Measurements from ENCODE around the gene CTTNBP2. TPM values are rescaled to one million over a fixed set of nuclear protein-coding genes. Genes with fewer than 3 reads are reported as not detected.

CTTNBP2 gene
- total and polyA plus RNA-seq, 2 of the 4 experiments (the other 2 are of a cell fraction), result 6.6 to 11.3 TPM

DNA sequence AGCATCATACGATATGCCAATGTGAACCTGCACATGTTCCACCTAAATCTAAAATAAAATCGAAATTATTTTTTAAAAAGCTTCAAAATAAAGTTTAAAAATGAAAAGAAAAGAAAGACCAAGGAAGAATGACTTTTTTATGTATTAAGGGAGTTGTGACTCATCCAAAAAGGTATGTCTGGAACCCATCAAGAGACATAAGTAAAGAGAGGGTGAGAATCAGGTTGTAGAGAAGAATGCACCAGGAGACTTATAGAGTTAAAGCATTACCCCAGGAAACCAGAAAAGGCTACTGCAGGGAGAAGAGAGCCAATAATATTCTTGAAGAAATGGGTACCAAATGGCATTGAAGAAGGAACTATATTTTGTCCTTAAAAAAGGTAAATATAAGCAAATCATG is 69.8 kb downstream of the CTTNBP2 start:
- Histone ChIP-seq H3K27me3 (ENCODE audit: control insufficient read depth, insufficient read depth, low read length) (no peaks in the 10 kb centered on the region), H3K18ac (ENCODE audit: low read depth, low read length) (no peak overlapping the region; the same call in 1 of the 2 replicates), H2AK5ac (ENCODE audit: low read depth, low read length) (peak overlapping the region; percentile 59; the same call in 1 of the 2 replicates), H3K23ac (ENCODE audit: low read depth, low read length) (no peak overlapping the region), H3K9me1 (ENCODE audit: insufficient read depth, low read length) (0 out of 2 replicates have a peak, but pooled peaks cover 2% of the 10 kb centered on the region), H3K4ac (ENCODE audit: low read depth, low read length) (no peak overlapping the region), H2BK15ac (ENCODE audit: low read depth, low read length) (no peak overlapping the region), H3K4me3 (ENCODE audit: insufficient read depth, low read depth, low read length) (no peak overlapping the region), H3K36me3 (ENCODE audit: control insufficient read depth, insufficient read depth, low read length) (0 out of 2 replicates have a peak, but pooled peaks cover 1% of the 10 kb centered on the region), H4K20me1 (ENCODE audit: insufficient read depth, low read length) (no peaks in the 10 kb centered on the region), H3K4me2 (ENCODE audit: low read depth, low read length) (no peak overlapping the region), H2BK120ac (ENCODE audit: low read depth, low read length) (no peak overlapping the region), H2BK5ac (ENCODE audit: low read depth, low read length, poor library complexity, severe bottlenecking) (no peak overlapping the region), H3K9me3 (ENCODE audit: control insufficient read depth, insufficient read depth, low read length) (no peaks in the 10 kb centered on the region), H2AK9ac (replicated peaks; ENCODE audit: low read depth, low read length, poor library complexity) (no peak overlapping the region), H3K4me1 (ENCODE audit: control insufficient read depth, insufficient read depth, low read length) (0 out of 2 replicates have a peak, but pooled peaks cover 2% of the 10 kb centered on the region), H4K91ac (ENCODE audit: insufficient read depth, low read depth, low read length) (no peak overlapping the region), H2BK20ac (ENCODE audit: low read depth, low read length) (no peak overlapping the region; the same call in 1 of the 2 replicates), H4K8ac (ENCODE audit: low read depth in 2 of 2, low read length in 2 of 2) (no peak overlapping the region), H4K5ac (ENCODE audit: low read depth, low read length) (no peak overlapping the region), H3K27ac (ENCODE audit: insufficient read depth, low read length) (no peak overlapping the region), H2AFZ (replicated peaks; ENCODE audit: low read length, poor library complexity) (no peak overlapping the region), H3K9ac (ENCODE audit: low read depth, low read length) (no peak overlapping the region), H3K79me1 (ENCODE audit: low read depth in 1 of 2, low read length in 2 of 2) (peaks cover 0 to 11% of the 10 kb centered on the region in 2 experiments; a peak in 1 of 4 replicates), H3K14ac (replicated peaks; ENCODE audit: low read depth, low read length) (no peak overlapping the region), H3K56ac (ENCODE audit: extremely low read depth, insufficient read depth, low read length) (no peak overlapping the region)
- DNase-seq (peak; percentile 26), ATAC-seq (ENCODE audit: low read depth) (peak; percentile 40; the same call in 1 of the 2 replicates)
- intact Hi-C loops (cut with micrococcal nuclease), result no loop called here
- no TSS peak for BruUV-seq (replicated peaks)
- no peak for TF ChIP-seq POLR2A (IDR thresholded peaks at IDR 0.05; ENCODE audit: low read depth, low read length)
- no peak for TF ChIP-seq SMC3 (IDR thresholded peaks at IDR 0.05; ENCODE audit: low read depth, low read length)
- TF ChIP-seq MXI1 (IDR thresholded peaks at IDR 0.05; ENCODE audit: borderline replicate concordance, low read depth, low read length), result no peak
- TF ChIP-seq, protein P1, sequence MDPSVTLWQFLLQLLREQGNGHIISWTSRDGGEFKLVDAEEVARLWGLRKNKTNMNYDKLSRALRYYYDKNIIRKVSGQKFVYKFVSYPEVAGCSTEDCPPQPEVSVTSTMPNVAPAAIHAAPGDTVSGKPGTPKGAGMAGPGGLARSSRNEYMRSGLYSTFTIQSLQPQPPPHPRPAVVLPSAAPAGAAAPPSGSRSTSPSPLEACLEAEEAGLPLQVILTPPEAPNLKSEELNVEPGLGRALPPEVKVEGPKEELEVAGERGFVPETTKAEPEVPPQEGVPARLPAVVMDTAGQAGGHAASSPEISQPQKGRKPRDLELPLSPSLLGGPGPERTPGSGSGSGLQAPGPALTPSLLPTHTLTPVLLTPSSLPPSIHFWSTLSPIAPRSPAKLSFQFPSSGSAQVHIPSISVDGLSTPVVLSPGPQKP (IDR thresholded peaks at IDR 0.05; ENCODE audit: borderline replicate concordance, low read depth, low read length), result no peak
- TF ChIP-seq CHD1 (IDR thresholded peaks at IDR 0.05; ENCODE audit: low read depth, low read length), result no peak
- TF ChIP-seq NFE2L2 (IDR thresholded peaks at IDR 0.05; ENCODE audit: low read depth, low read length), result no peak
- no peak for TF ChIP-seq RCOR1 (IDR thresholded peaks at IDR 0.05; ENCODE audit: insufficient replicate concordance, low read length)
- no peak for TF ChIP-seq BHLHE40 (IDR thresholded peaks at IDR 0.05; ENCODE audit: low read depth, low read length)
- TF ChIP-seq, protein P2, sequence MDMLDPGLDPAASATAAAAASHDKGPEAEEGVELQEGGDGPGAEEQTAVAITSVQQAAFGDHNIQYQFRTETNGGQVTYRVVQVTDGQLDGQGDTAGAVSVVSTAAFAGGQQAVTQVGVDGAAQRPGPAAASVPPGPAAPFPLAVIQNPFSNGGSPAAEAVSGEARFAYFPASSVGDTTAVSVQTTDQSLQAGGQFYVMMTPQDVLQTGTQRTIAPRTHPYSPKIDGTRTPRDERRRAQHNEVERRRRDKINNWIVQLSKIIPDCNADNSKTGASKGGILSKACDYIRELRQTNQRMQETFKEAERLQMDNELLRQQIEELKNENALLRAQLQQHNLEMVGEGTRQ (IDR thresholded peaks at IDR 0.05; ENCODE audit: low read depth, low read length), result no peak
- no peak for TF ChIP-seq RFX5 (IDR thresholded peaks at IDR 0.05; ENCODE audit: low read depth, low read length)
- TF ChIP-seq MAZ (IDR thresholded peaks at IDR 0.05; ENCODE audit: borderline replicate concordance, low read depth, low read length), result no peak
- TF ChIP-seq FOS (IDR thresholded peaks at IDR 0.05; ENCODE audit: low read depth, low read length), result no peak
- TF ChIP-seq MAFK (IDR thresholded peaks at IDR 0.05; ENCODE audit: low read depth, low read length), result no peak
- no peak for TF ChIP-seq RAD21 (IDR thresholded peaks at IDR 0.05; ENCODE audit: low read length)
- TF ChIP-seq, protein P3, sequence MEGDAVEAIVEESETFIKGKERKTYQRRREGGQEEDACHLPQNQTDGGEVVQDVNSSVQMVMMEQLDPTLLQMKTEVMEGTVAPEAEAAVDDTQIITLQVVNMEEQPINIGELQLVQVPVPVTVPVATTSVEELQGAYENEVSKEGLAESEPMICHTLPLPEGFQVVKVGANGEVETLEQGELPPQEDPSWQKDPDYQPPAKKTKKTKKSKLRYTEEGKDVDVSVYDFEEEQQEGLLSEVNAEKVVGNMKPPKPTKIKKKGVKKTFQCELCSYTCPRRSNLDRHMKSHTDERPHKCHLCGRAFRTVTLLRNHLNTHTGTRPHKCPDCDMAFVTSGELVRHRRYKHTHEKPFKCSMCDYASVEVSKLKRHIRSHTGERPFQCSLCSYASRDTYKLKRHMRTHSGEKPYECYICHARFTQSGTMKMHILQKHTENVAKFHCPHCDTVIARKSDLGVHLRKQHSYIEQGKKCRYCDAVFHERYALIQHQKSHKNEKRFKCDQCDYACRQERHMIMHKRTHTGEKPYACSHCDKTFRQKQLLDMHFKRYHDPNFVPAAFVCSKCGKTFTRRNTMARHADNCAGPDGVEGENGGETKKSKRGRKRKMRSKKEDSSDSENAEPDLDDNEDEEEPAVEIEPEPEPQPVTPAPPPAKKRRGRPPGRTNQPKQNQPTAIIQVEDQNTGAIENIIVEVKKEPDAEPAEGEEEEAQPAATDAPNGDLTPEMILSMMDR (conservative IDR thresholded peaks at IDR 0.05; ENCODE audit: low read depth, low read length), result no peak
- ChIA-PET CTCF (no interaction called here), POLR2A (ENCODE audit: unreplicated experiment) (no interaction called here)
- no CpG with 5 or more reads among the region's 2 CpGs for WGBS, 2 experiments (ENCODE audit: extremely low coverage in 2 of 2, insufficient read length in 1 of 2)
- dilution Hi-C loops (cut with HindIII; ENCODE audit: low sequenced_read_pairs, unreplicated experiment), result no loop called here
- in situ Hi-C loops (cut with MboI; ENCODE audit: low sequenced_read_pairs), result no loop called here
